ENCODE data around the gene GLT1D1.

DNA sequence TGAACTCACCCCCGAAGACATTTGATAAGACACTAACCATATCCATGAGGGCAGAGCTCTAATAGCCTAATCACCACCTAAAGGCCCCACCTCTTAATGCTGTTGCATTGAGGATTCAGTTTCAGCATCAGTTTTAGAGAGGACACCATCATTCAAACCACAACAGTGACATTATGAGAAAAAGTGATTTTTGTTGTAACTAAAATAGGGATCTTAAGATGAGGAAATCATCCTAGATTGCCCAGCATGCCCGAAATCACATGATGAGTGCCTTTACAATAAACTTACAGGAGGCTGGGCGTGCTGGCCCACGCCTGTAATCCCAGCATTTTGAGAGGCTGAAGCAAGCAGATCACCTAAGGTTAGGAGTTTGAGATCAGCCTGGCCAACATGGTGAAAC lies 9.7 kb upstream of the GLT1D1 start:
- no peak for TF ChIP-seq POLR2AphosphoS5 (IDR thresholded peaks at IDR 0.05)
- TF ChIP-seq, protein P1, sequence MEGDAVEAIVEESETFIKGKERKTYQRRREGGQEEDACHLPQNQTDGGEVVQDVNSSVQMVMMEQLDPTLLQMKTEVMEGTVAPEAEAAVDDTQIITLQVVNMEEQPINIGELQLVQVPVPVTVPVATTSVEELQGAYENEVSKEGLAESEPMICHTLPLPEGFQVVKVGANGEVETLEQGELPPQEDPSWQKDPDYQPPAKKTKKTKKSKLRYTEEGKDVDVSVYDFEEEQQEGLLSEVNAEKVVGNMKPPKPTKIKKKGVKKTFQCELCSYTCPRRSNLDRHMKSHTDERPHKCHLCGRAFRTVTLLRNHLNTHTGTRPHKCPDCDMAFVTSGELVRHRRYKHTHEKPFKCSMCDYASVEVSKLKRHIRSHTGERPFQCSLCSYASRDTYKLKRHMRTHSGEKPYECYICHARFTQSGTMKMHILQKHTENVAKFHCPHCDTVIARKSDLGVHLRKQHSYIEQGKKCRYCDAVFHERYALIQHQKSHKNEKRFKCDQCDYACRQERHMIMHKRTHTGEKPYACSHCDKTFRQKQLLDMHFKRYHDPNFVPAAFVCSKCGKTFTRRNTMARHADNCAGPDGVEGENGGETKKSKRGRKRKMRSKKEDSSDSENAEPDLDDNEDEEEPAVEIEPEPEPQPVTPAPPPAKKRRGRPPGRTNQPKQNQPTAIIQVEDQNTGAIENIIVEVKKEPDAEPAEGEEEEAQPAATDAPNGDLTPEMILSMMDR (IDR thresholded peaks at IDR 0.05) = no peak
- no peak for TF ChIP-seq EP300 (IDR thresholded peaks at IDR 0.05; ENCODE audit: low read depth)
- TF ChIP-seq POLR2A (IDR thresholded peaks at IDR 0.05) = no peak

Measured in transverse colon (tissue), 4 donors.